H4 (cell line): ENCODE results near the gene SEPTIN12. TPM values are rescaled to one million over a fixed set of nuclear protein-coding genes. Genes with fewer than 3 reads are reported as not detected.
A peak's percentile ranks its signal among the peaks of the same experiment; 100 is the strongest.
"Not testable (repeated sequence)": the region's sequence is repeated elsewhere in the genome, so short reads cannot be mapped to it uniquely, and the experiment has no call there.

Source experiments
- DNase-seq: peaks from one replicate; pipeline ENCODE4 v3.0.0-alpha.2; 2015; ENCODE audit warnings: low spot score
- total RNA-seq: library from RNA; depleted of rRNA; stranded (reverse); fragments of >200 nt; shearing (Covaris generic); gene quantifications from 2 replicates; pipeline ENCODE4 v1.2.3, GENCODE V29; 2014

Gene SEPTIN12
- total RNA-seq, 1 experiment from 2014 or later, result not detected

DNA sequence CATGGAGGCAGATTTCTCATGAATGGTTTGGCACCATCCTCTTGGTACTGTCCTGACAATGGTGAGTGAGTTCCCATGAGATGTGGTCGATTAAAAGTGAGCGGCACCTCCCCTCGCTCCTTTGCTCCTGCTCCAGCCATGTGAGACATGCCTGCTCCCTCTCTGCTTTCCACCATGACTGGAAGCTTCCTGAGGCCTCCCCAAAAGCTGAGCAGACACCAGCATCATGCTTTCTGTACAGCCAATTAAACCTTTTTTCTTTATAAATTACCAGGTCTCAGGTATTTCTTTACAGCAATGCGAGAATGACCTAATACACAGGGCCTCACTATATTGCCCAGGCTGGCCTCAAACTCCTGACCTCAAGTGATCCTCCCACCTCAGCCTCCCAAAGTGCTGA, 33.3 kb downstream of the SEPTIN12 start:
- DNase-seq, result no peak

DNA sequence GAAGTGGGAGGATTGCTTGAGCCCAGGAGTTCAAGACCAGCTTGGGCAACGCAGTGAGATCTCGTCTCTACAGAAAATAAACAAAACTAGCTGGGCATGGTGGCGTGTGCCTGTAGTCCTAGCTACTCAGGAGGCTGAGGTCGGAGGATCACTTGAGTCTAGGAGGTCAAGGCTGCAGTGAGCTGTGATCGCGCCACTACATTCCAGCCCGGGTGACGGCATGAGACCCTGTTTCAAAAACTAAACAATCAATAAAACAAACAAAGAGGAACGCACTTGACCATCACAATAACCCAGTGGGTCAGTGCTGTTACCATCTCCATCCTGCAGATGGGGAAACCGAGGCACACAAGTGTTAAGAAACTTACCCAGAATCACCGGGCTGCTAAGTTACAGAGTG, 34.9 kb downstream of the SEPTIN12 start:
- no peak for DNase-seq

DNA sequence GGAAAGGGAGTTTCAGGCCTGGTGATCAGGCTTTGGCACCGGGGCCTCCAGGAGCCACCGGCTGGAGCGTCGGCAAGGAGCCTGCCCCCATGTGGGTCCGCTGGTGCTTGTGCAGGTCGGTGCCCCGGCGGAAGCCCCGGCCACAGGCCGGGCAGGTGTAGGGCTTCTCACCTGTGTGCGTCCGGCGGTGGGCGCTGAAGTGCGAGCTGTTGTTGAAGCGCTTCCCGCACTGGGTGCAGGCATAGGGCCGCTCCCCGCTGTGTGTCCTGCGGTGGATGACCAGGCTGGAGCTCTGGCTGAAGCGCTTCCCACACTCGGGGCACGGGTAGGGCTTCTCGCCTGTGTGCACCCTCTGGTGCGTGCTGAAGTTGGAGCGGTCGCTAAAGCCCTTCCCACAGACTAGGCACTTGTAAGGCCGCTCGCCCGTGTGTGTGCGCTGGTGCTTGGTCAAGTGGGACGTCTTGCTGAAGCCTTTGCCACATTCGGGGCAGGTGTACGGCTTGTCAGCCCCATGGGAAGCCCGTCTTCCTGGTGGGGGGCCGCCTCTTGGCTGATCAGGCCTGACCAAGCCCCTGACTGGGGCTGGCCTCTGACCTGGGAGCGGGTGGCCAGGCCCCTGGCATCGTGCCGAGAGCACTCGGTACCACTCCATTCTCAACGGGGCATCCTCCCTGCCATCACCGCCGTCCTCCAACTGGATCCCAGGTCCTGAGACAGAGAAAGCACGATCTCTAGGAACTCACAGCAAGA, 35.6 kb downstream of the SEPTIN12 start:
- no peak for DNase-seq

- no peak for DNase-seq
Measured at GRCh38 chr16:4750896-4751295, 37.2 kb downstream of the SEPTIN12 start.

GRCh38 chr16:4749700-4750257, 38.4 kb downstream of the SEPTIN12 start:
- DNase-seq, result no peak

GRCh38 chr16:4748682-4749411, 39.3 kb downstream of the SEPTIN12 start:
- DNase-seq, result no peak

GRCh38 chr16:4747906-4748681, 40.1 kb downstream of the SEPTIN12 start:
- no peak for DNase-seq

GRCh38 chr16:4746991-4747574, 41.1 kb downstream of the SEPTIN12 start:
- no peak for DNase-seq

DNA sequence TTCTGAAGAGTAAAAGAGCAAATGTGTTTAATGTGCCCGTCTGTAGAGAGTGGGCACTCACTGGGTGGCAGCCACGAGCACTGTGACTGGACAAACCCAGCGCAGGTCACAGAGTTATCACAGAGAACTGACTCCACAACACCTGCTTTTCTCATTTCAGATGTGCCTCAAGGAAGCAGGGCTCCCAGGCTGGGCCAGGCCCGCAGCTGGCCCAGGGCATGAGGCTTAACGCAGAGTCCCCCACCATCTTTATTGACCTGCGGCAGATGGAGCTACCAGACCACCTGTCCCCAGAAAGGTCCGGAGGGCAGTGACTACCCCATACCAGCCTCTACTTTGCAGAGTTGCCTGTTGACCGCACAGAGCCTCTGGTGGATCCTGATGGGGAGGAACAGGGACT, 41.9 kb downstream of the SEPTIN12 start:
- no peak for DNase-seq

DNA sequence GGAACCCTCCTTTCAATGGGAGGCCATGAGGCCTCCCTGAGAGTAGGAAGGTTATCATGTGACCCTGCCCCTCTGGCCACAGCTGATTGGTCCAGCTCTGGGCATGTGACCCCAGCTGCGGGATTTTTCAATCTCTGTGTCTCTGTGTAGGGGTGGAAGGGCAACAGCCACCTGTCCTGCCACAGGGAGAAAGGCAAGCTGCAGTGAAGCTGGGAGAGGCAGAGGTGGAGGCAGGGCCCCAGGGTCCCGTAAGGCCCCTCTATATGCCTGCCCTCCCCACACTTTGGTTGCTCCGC, 42.9 kb downstream of the SEPTIN12 start:
- DNase-seq, result no peak

DNA sequence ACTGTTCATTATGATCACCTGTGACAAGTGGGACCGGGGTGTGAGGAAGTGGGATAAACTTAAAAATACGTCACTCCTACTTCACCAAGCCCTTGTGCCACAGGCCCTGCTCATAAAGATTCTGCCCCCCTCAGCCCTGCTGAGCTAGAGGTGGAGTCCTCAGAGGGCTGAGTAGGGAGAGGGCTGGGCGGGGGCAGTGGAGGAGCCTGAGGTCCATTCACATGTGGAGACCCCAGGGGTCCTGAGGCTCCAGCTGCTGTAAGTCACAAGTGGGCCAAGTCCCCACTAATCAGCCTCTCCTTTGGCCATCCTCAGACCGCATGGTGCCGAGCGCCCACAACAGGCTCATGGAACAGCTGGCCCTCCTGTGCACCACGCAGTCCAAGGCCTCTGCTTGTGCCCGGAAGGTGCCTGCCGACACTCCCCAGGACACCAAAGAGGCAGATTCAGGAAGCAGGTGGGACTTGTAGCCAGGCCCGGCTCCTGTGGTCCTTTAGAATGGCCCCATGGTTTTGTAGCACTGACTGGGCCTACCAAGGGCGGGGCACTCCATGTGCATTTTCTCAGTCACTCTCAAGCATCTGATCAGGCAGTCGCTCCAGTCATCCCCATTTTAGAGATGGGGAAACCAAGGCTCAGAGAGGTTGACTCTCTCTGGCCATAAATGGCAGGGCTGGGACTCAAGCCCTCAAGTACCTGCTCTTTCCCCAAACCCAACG, 43.4 kb downstream of the SEPTIN12 start:
- DNase-seq, result no peak

- DNase-seq, result no peak
Measured at GRCh38 chr16:4743226-4743878, 44.8 kb downstream of the SEPTIN12 start.

- DNase-seq, result not testable (repeated sequence)
Measured at GRCh38 chr16:4738370-4738769, 49.8 kb downstream of the SEPTIN12 start.

GRCh38 chr16:4737545-4737944, 50.6 kb downstream of the SEPTIN12 start:
- DNase-seq, result no peak

- no peak for DNase-seq
Measured at GRCh38 chr16:4736546-4736945, 51.6 kb downstream of the SEPTIN12 start.

DNA sequence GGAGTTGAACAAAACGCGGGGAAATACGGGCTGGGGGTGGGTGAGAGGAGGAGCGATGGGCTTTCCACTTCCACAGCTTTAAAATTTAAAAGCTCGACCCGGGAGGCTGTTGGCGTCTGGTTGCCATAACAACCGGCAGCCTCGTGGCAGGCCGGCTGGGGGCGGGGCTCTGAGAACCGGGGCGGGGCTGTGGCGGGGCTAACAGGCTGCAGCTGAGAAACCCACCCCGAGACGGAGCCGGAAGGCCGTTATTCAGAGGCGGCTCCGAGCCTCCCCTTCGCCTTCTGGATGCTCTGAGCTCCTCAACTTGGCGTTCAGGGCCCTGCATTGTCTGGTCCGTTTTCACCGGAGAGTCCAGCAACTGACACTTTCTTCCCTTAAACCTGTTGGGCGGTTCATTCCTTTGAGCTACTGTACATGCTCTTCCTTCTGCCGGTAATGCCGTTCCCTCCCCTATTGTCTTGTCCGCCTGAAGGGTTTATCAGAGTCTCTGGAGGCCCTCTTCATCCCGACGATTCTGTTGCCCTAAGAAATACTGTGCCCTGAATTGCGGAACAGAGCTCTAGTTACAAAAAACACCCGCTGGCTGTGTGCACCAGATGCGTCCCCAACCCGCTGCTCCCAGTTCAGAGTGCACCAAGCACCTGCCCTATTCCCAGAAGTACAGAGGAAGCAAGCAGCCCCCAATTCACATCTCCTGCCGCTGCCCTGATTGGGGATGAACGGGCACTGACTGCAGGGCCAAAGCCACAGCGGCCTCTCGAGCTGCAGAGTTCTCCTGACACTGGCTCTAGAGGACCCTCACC, 53.2 kb downstream of the SEPTIN12 start:
- DNase-seq, result peak; percentile 52

DNA sequence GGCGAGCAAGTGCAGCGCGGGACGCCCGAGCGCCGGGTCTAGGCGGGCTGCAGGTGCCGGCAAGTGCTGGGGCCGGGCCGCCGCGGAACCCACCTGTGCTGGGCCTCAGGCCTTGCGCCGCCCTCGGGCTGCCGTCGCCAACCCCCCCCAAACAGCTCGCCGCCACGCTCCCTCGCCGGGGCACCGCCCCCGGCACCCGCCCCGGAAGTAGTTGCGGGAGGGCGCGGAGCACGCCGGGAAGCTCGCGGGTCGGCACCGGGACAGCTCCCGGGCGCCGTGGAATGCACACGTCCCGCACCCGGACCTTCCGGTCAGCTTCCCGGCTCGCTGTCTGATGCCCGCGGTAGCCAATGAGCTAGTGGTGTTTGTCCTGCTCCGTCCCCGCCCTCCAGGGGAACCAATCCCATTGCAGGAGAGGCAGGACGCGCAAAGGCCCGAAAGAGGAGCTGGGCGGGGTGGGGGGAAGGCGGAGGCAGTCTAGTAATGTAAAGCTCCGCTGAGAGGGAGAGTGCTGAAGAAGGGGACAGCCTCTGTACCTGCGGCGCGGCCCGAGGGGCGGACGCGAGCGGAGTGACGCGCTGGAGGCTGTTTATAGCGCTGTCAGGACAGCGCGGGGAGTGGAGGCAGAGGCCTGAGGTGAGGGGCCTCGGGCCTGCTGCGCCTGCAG, 53.9 kb downstream of the SEPTIN12 start, which contains the start of the genes ANKS3 and DNAAF8:
Gene ANKS3, minus strand, starts transcription at position 209 of the 667 bp plus-strand sequence. CDS start 4,122 bp downstream, outside the sequence.
Gene DNAAF8, plus strand, starts transcription at position 475 of the 667 bp plus-strand sequence. CDS start 1,978 bp downstream, outside the sequence.
- peak; percentile 97 for DNase-seq

- no peak for DNase-seq
Measured at GRCh38 chr16:4733747-4734062, 54.4 kb downstream of the SEPTIN12 start.

DNA sequence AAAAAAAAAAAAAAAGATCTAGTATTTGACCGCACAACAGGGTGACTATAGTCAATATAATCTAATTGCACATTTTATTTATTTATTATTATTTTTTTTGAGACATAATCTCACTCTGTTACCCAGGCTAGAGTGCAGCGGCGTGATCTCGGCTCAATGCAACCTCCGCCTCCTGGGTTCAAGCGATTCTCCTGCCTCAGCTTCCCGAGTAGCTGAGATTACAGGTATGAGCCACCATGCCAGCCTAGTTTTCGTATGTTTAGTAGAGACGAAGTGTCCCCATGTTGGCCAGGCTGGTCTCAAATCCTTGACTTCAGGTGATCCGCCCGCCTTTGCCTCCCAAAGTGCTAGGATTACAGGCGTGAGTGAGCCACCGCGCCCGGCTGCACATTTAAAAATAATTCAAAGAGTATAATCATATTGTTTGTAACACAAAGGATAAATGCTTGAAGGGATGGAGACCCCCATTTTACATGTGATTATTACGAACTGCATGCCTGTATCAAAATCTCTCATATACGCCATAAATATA, 54.9 kb downstream of the SEPTIN12 start:
- no peak for DNase-seq
